Myocyte (in vitro differentiated cells): Measurements from ENCODE around the gene EDA2R. TPM values are rescaled to one million over a fixed set of nuclear protein-coding genes. Genes with fewer than 3 reads are reported as not detected.

Experiments used
- DNase-seq: peaks from one replicate; pipeline ENCODE4 v3.0.0-alpha.2; 2012; ENCODE audit warnings: low read depth
- polyA plus RNA-seq: library from polyadenylated mRNA; unstranded; fragments of >200 nt; gene quantifications from one replicate; pipeline ENCODE4 v1.2.1, GENCODE V29; 2012; ENCODE audit warnings: missing spikeins
- total RNA-seq: library from RNA; depleted of rRNA; stranded (reverse); fragments of >200 nt; gene quantifications from 2 replicates; pipeline ENCODE4 v1.2.3, GENCODE V29; 2014

The EDA2R gene, protein sequence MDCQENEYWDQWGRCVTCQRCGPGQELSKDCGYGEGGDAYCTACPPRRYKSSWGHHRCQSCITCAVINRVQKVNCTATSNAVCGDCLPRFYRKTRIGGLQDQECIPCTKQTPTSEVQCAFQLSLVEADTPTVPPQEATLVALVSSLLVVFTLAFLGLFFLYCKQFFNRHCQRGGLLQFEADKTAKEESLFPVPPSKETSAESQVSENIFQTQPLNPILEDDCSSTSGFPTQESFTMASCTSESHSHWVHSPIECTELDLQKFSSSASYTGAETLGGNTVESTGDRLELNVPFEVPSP
- total RNA-seq: 34.5 and 37.7 TPM in 2 replicates
- polyA plus RNA-seq: 14.4 TPM

GRCh38 chrX:66638591-66639500, at the start of gene EDA2R:
TSS of gene EDA2R (minus strand) at chrX:66639078. CDS start at chrX:66616020, 23,058 bp downstream.
- DNase-seq: peak; percentile 68

DNA sequence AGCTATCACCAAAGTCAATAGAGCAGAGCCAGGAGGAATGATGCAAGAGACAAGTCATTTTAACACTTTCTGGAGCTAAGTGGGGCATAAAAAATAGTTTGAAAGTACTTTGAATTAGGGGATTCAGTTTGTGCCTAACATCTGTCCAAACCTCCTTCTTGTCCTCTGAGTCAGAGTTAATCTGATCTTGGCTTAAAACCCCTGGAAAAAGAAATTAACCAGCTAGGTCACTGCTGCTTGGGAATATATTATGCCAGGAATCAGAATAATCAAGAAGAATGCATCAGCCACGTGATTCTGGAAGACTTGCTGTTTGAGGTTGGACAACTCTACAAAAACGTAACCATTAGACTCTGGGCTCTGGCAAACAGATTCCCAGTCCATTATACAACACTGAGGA, 45.3 kb upstream of the EDA2R start:
- DNase-seq: no peak

DNA sequence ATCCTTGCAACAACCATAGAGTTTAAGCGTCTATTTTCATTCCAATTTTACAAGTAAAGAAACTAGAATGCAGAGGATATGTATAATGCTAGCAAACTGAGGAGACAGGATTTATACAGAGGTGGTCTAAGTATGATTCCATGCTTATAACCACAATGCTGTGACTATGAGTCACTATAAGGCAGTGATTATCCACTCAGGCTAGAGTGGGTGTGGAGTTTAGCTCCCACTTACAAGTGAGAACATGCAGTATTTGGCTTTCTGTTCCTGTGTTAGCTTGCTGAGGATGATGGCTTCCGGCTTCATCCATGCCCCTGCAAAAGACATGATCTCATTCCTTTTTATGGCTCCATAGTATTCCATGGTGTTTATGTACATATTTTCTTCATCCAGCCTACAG, 41.6 kb upstream of the EDA2R start:
- DNase-seq: no peak

- no peak for DNase-seq
Measured at GRCh38 chrX:66677430-66677829, 38.6 kb upstream of the EDA2R start.

GRCh38 chrX:66676990-66677389, 38.1 kb upstream of the EDA2R start:
- peak; percentile 31 for DNase-seq

- DNase-seq: peak; percentile 20
Measured at GRCh38 chrX:66676413-66676812, 37.5 kb upstream of the EDA2R start.

DNA sequence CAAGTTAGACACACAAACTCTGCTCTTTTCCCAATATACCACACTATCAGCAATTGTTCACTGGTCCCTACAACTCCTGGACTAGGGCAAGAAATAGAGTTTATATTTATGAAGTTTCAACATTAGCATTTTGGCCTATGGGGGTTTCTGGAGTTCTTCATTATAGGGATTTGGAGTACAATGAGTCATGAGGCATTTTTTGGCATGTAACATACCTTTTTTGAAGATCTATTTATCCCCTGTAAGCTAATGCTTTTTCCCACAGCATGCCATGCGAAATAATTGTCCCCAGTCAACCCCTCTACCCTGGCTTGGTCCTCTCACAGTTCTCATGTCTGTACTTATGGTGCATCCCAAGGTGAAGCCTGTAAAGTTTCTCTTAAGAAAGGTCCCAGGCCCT, 36.7 kb upstream of the EDA2R start:
- no peak for DNase-seq

- peak; percentile 69 for DNase-seq
Measured at GRCh38 chrX:66674506-66674905, 35.6 kb upstream of the EDA2R start.

DNA sequence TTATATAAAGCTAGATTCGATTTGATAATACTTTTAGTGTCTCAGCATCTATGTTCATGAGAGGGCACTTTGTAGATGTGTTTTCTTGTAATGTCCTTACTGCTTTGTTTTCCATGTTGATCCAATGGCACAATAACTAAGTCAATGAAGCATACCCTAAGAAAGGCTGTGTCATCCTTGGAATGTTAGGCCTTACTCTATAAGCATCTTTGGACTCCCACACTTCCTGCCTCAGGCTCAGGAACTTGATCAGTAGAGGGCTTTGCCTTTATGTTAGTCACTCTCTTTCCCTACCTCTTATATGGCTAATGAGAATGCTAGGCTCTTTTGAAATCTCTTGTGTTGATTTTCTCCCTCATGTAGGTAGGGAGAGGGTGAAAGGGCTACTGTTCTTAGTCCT, 33.2 kb upstream of the EDA2R start:
- DNase-seq: no peak

- DNase-seq: no peak
Measured at GRCh38 chrX:66654411-66654810, 15.5 kb upstream of the EDA2R start.

GRCh38 chrX:66635360-66635759, 3.5 kb downstream of the EDA2R start:
- DNase-seq: peak; percentile 48

- no peak for DNase-seq
Measured at GRCh38 chrX:66634272-66634671, 4.6 kb downstream of the EDA2R start.

DNA sequence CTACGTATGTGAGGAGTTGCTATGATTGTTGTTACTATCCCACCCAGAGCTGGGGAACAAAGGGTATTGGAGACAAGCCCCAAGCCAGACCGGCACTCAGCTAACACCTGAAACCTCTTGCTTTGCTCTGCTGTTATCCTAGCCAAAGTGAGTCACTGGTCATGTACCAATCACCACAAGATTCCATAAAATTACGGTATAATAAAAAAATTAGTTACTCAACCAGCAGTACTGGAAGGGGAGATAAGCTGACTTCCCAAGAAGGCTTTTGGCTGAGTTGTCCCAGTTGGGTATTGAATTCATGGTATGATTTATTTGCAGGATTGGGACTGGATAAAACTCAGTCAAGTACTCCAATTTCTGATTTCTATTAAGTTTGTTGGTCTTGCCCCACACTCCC, 5.3 kb downstream of the EDA2R start:
- DNase-seq: no peak

DNA sequence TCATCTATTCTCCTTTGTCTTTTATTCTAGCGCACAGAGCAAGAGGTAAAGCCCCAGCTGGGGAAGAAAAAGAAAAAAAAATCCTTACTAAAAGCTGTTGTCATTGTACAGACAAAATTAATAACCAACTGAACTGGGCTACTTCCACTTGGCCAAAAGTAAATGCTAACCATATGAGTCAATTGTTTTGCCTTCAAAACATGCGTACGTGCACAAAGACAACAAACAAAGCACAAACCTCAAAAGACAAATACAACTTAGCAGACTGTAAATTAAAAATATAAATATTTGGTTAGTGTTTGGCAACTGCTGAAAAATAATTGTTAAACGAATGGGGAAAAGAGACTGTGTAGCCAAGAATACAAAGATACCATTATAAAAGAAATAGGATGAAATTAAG, 5.9 kb downstream of the EDA2R start:
- DNase-seq: no peak

DNA sequence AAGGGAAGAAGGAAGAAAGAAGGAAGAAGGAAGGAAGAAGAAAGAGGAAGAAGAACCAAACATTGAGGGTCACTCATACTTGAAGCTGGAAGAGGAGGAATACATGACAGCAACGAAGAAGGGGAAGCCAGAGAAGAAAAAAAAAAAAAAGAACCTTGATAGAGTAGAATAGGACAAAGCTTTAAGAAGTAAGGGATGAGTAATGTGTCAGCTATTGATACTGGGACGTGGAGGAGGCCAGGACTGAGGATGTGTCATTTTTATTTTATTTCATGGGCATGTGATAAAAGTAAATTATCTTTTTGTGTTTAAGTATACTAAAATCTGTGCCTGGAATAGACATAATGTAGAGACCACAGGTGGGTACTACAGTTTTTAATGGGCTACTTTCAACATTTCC, 6.4 kb downstream of the EDA2R start:
- no peak for DNase-seq

DNA sequence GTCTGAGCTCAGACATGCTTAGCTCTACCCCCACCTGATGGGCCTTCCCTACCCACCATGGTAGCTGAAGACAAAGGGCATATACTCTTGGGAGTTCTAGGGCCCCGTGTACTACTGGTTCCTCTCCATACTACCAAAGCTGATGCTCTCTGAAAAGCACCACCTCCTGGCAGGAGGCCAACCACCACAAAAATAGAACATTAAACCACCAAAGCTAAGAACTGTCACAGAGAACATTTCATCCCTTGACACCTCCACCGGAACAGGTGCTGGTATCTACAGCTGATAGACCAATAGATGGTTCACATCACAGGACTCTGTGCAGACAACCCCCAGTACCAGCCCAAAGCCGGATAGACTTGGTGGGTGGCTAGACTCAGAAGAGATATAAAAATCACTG, 13.4 kb downstream of the EDA2R start:
- peak; percentile 74 for DNase-seq

DNA sequence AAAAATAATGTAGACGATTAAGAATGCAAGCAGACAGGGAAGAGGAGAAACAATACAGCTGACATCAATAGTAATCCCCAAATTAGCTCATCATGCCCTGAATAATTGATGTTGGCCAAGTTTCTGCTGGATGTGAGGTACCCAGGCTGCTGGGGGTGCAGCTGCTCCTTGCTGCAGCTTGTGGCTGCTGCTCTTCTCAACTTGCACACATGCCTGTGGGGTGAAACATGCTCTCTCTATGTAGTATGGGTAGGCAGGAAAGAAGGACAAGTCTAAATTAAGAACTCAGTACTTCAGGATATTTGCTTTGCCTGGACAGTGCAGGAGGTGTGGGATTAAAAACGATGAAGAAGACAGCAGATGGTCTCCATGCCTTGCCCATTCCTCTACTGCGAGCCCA, 16.7 kb downstream of the EDA2R start:
- peak; percentile 88 for DNase-seq

DNA sequence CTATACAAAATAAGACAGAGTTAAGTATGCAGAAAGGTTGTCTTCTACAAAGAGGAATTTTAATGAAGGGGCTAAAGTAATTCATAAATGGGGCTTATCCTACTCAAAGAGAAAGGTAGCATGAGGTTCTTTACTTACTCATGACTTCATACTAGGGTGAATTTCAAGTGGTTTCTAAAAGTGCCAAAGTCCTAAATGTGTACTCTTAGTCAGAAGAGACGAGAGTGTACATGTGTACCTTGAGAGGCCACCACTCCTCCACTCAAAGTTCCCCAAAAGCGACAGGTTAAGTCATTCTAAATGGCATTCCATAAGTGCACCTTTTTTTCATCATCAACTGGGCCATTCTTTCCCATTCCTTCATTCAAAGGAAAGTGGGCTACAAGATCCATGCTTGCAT, 21.9 kb downstream of the EDA2R start:
- no peak for DNase-seq

- no peak for DNase-seq
Measured at GRCh38 chrX:66602381-66602938, 36.4 kb downstream of the EDA2R start.

GRCh38 chrX:66601522-66601921, 37.4 kb downstream of the EDA2R start:
- no peak for DNase-seq

DNA sequence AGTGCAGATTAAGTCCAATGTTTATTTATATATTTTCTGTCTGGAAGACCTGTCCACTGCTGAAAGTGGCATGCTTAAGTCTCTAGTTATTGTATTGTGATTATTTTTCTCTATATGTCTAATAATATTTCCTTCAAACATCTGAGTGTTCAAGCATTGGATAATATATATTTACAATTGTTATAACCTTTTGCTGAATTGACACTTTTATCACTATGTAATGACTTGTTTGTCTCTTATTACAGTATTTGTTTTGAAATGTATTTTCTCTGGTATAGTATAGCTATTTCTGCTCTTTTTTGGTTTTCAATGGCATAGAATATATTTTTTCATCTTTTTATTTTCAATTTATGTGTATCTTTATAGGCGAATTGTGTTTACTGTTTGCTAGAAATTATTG, 59.7 kb downstream of the EDA2R start:
- no peak for DNase-seq

- peak; percentile 5 for DNase-seq
Measured at GRCh38 chrX:66553973-66554372, 84.9 kb downstream of the EDA2R start.
